Neural cell (in vitro differentiated cells): ENCODE measurements around the gene VPREB1. TPM values are rescaled to one million over a fixed set of nuclear protein-coding genes. Genes with fewer than 3 reads are reported as not detected.
"Not testable (repeated sequence)": the region's sequence is repeated elsewhere in the genome, so short reads cannot be mapped to it uniquely, and the experiment has no call there.

Experiments
- H2AFZ ChIP-seq: fragments of 200-600, 300-800 bp; sonication (generic), shearing (Covaris generic); 2 replicates; pipeline ENCODE4 v1.6.0; 2014; ENCODE audit warnings: low read depth, mild to moderate bottlenecking, antibody characterized with exemption, low read length, moderate library complexity
- H3F3A ChIP-seq: fragments of 200-600 bp; shearing (Covaris generic); 2 replicates; pipeline ENCODE4 v1.6.1; 2016; ENCODE audit warnings: mild to moderate bottlenecking, moderate library complexity, mixed read lengths, antibody characterized with exemption, low read length; ENCODE audit not compliant: insufficient read depth, poor library complexity, severe bottlenecking
- H3K27ac ChIP-seq: fragments of 200-600, 300-800 bp; sonication (generic), shearing (Covaris generic); 2 replicates; pipeline ENCODE4 v1.5.1; 2014; ENCODE audit warnings: mild to moderate bottlenecking, low read length, moderate library complexity
- H3K27me3 ChIP-seq: fragments of 300-800, 200-600 bp; sonication (generic), shearing (Covaris generic); 2 replicates; pipeline ENCODE4 v1.6.0; 2014; ENCODE audit warnings: mild to moderate bottlenecking, low read depth, low read length, moderate library complexity; ENCODE audit not compliant: insufficient read depth
- H3K36me3 ChIP-seq: fragments of 300-800, 200-600 bp; sonication (generic), shearing (Covaris generic); 2 replicates; pipeline ENCODE4 v1.5.1; 2014; ENCODE audit warnings: mild to moderate bottlenecking, antibody characterized with exemption, low read length, moderate library complexity; ENCODE audit not compliant: insufficient read depth
- H3K4me2 ChIP-seq: fragments of 300-800, 200-600 bp; sonication (generic), shearing (Covaris generic); 2 replicates; pipeline ENCODE4 v1.6.0; 2014; ENCODE audit warnings: mild to moderate bottlenecking, low read length
- H3K4me3 ChIP-seq: fragments of 300-800, 200-600 bp; sonication (generic), shearing (Covaris generic); 2 replicates; pipeline ENCODE4 v1.5.1; 2014; ENCODE audit warnings: mild to moderate bottlenecking, low read length, moderate library complexity
- H3K79me2 ChIP-seq: fragments of 200-600 bp; shearing (Covaris generic); replicated peaks from 2 replicates; pipeline ENCODE4 v1.6.0; 2014; ENCODE audit warnings: mild to moderate bottlenecking, low read length, moderate library complexity; ENCODE audit not compliant: insufficient read depth
- H3K9ac ChIP-seq: fragments of 300-800, 200-600 bp; sonication (generic), shearing (Covaris generic); 2 replicates; pipeline ENCODE4 v1.6.1; 2016; ENCODE audit warnings: mild to moderate bottlenecking, low read length, mixed read lengths
- H3K9me2 ChIP-seq: fragments of 200-600 bp; shearing (Covaris generic); 2 replicates; pipeline ENCODE4 v1.6.1; 2016; ENCODE audit warnings: mild to moderate bottlenecking, low read length, mixed read lengths; ENCODE audit not compliant: insufficient read depth
- H3K9me3 ChIP-seq: fragments of 200-600, 300-800 bp; sonication (generic), shearing (Covaris generic); 2 replicates; pipeline ENCODE4 v1.6.1; 2016; ENCODE audit warnings: mild to moderate bottlenecking, mixed run types, low read length, moderate library complexity, mixed read lengths
- H4K20me1 ChIP-seq: fragments of 200-600 bp; shearing (Covaris generic); 2 replicates; pipeline ENCODE4 v1.6.1; 2016; ENCODE audit warnings: mild to moderate bottlenecking, mixed run types; ENCODE audit not compliant: insufficient read depth
- EP300 ChIP-seq: fragments of 450-650 bp; conservative IDR thresholded peaks from 2 replicates; pipeline ENCODE4 v1.6.1; 2014; ENCODE audit warnings: antibody characterized with exemption, mild to moderate bottlenecking, moderate library complexity; ENCODE audit not compliant: poor library complexity, severe bottlenecking
- EZH2 ChIP-seq: fragments of 200-600, 300-800 bp; shearing (Covaris generic), sonication (generic); IDR thresholded peaks from 2 replicates; pipeline ENCODE4 v1.6.1; 2014; ENCODE audit warnings: antibody characterized with exemption, low read length, borderline replicate concordance, mild to moderate bottlenecking; ENCODE audit not compliant: insufficient read depth, poor library complexity, severe bottlenecking
- MXI1 ChIP-seq: fragments of 450-650 bp; conservative IDR thresholded peaks from 2 replicates; pipeline ENCODE4 v1.6.1; 2014; ENCODE audit warnings: antibody characterized with exemption, mild to moderate bottlenecking; ENCODE audit not compliant: poor library complexity, severe bottlenecking
- POLR2AphosphoS5 ChIP-seq: IDR thresholded peaks from 2 replicates; pipeline ENCODE4 v1.6.1; 2012
- RAD21 ChIP-seq: fragments of 450-650 bp; conservative IDR thresholded peaks from 2 replicates; pipeline ENCODE4 v1.6.1; 2014; ENCODE audit warnings: antibody characterized with exemption, mild to moderate bottlenecking, moderate library complexity
- SMC3 ChIP-seq: fragments of 450-650 bp; conservative IDR thresholded peaks from 2 replicates; pipeline ENCODE4 v1.6.1; 2014; ENCODE audit warnings: antibody characterized with exemption, mild to moderate bottlenecking, moderate library complexity; ENCODE audit not compliant: poor library complexity
- TAF1 ChIP-seq: IDR thresholded peaks from 2 replicates; pipeline ENCODE4 v1.6.1; 2012; ENCODE audit warnings: low read depth
- polyA plus RNA-seq: library from polyadenylated mRNA; depleted of rRNA; stranded (reverse); fragments of >200 nt; gene quantifications from 2 replicates; pipeline ENCODE4 v1.2.3, GENCODE V29; 2014
- TF ChIP-seq, protein P1 (sequence below): fragments of 450-650 bp; IDR thresholded peaks from 2 replicates; pipeline ENCODE4 v1.5.1; 2014; ENCODE audit warnings: antibody characterized with exemption, mild to moderate bottlenecking, moderate library complexity; ENCODE audit not compliant: poor library complexity, severe bottlenecking
- TF ChIP-seq, protein P2 (sequence below): IDR thresholded peaks from 2 replicates; pipeline ENCODE4 v1.6.1; 2012; ENCODE audit warnings: borderline replicate concordance

VPREB1 gene
- polyA plus RNA-seq, 1 donor from 2014 or later = not detected

DNA sequence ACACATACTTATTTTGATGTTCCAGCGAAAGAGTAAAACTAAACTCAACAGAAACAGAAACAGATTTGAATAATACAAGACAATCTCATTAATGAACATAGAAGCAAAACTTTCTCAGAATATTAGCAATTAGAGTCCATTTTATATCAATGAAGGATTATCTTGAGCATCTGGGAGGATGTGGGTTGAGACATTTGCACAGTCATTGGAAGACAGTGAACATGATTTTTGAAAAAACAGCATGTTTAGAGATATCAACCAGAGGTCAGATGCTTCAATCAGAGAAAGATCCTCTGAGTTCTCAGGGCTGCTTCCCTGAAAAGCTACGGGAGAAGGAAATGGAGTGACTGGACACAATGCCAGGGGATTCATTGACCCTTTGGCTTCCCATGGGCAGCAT lies 35.9 kb upstream of the VPREB1 start:
- Histone ChIP-seq H3K9me2 (no peaks in the 10 kb centered on the region), H3K4me2 (no peak overlapping the region), H3F3A (no peaks in the 10 kb centered on the region), H3K27ac (no peak overlapping the region), H4K20me1 (no peaks in the 10 kb centered on the region), H3K36me3 (no peaks in the 10 kb centered on the region), H3K9me3 (no peaks in the 10 kb centered on the region), H3K4me3 (no peak overlapping the region), H3K9ac (no peak overlapping the region), H2AFZ (no peak overlapping the region), H3K79me2 (no peaks in the 10 kb centered on the region), H3K27me3 (peaks cover 62% of the 10 kb centered on the region)
- no peak for TF ChIP-seq MXI1
- TF ChIP-seq POLR2AphosphoS5 = no peak
- no peak for TF ChIP-seq RAD21
- no peak for TF ChIP-seq EP300
- no peak for TF ChIP-seq SMC3
- no peak for TF ChIP-seq EZH2
- TF ChIP-seq, protein P1, sequence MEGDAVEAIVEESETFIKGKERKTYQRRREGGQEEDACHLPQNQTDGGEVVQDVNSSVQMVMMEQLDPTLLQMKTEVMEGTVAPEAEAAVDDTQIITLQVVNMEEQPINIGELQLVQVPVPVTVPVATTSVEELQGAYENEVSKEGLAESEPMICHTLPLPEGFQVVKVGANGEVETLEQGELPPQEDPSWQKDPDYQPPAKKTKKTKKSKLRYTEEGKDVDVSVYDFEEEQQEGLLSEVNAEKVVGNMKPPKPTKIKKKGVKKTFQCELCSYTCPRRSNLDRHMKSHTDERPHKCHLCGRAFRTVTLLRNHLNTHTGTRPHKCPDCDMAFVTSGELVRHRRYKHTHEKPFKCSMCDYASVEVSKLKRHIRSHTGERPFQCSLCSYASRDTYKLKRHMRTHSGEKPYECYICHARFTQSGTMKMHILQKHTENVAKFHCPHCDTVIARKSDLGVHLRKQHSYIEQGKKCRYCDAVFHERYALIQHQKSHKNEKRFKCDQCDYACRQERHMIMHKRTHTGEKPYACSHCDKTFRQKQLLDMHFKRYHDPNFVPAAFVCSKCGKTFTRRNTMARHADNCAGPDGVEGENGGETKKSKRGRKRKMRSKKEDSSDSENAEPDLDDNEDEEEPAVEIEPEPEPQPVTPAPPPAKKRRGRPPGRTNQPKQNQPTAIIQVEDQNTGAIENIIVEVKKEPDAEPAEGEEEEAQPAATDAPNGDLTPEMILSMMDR = no peak
- TF ChIP-seq, protein P2, sequence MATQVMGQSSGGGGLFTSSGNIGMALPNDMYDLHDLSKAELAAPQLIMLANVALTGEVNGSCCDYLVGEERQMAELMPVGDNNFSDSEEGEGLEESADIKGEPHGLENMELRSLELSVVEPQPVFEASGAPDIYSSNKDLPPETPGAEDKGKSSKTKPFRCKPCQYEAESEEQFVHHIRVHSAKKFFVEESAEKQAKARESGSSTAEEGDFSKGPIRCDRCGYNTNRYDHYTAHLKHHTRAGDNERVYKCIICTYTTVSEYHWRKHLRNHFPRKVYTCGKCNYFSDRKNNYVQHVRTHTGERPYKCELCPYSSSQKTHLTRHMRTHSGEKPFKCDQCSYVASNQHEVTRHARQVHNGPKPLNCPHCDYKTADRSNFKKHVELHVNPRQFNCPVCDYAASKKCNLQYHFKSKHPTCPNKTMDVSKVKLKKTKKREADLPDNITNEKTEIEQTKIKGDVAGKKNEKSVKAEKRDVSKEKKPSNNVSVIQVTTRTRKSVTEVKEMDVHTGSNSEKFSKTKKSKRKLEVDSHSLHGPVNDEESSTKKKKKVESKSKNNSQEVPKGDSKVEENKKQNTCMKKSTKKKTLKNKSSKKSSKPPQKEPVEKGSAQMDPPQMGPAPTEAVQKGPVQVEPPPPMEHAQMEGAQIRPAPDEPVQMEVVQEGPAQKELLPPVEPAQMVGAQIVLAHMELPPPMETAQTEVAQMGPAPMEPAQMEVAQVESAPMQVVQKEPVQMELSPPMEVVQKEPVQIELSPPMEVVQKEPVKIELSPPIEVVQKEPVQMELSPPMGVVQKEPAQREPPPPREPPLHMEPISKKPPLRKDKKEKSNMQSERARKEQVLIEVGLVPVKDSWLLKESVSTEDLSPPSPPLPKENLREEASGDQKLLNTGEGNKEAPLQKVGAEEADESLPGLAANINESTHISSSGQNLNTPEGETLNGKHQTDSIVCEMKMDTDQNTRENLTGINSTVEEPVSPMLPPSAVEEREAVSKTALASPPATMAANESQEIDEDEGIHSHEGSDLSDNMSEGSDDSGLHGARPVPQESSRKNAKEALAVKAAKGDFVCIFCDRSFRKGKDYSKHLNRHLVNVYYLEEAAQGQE = no peak
- no peak for TF ChIP-seq TAF1

DNA sequence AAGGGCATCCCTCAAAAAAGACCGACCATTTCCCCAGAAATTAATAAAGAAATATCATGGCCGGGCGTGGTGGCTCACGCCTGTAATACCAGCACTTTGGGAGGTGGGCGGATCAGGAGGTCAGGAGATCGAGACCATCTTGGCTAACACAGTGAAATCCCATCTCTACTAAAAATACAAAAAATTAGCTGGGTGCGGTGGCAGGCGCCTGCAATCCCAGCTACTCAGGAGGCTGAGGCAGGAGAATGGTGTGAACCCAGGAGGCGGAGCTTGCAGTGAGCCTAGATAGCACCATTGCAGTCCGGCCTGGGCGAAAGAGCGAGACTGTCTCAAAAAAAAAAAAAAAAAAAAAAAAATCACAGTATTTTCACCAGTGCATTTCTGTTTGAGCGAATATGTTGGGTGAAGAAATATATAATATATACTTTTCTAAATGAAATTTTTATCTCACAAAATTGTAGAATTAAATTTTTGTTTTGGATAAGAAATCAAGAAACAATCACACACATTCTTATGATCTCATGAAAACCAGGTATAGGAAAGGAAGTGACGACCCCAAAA lies 35.4 kb upstream of the VPREB1 start:
- not testable (repeated sequence) for H2AFZ ChIP-seq, H3K36me3 ChIP-seq, H3K9me2 ChIP-seq, H4K20me1 ChIP-seq, H3K79me2 ChIP-seq, H3K9me3 ChIP-seq, H3K27ac ChIP-seq, H3K9ac ChIP-seq, H3K4me2 ChIP-seq, H3K4me3 ChIP-seq, H3F3A ChIP-seq
- peaks cover 64% of the 10 kb centered on the region for H3K27me3 ChIP-seq

DNA sequence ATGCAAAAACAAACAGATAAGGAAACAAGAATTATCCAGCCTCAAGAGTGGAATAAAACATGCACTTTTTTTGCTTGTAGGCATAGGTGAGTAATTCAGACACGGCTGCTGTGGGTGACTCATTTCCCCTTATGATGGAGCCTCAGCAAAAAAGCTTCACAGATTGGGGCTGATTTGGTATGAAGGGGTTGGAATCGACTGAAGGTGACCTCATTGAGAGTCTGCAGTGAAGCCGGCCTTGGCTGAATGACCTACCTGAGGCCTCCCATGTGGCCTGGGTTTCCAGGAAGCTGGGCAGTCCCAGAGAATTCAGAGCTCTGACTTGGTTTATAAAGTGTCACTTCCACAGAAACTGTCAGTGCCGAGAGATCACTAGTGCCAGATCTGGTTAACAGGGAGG lies 34.2 kb upstream of the VPREB1 start:
- H3K79me2 ChIP-seq = no peaks in the 10 kb centered on the region
- no peak overlapping the region for H3K27ac ChIP-seq
- H3K27me3 ChIP-seq = peaks cover 64% of the 10 kb centered on the region
- no peaks in the 10 kb centered on the region for H3K36me3 ChIP-seq
- H3K9me2 ChIP-seq = no peaks in the 10 kb centered on the region
- H2AFZ ChIP-seq = no peak overlapping the region
- no peak for TF ChIP-seq SMC3
- TF ChIP-seq MXI1 = no peak
- TF ChIP-seq, protein P2 = no peak
- TF ChIP-seq EP300 = no peak
- no peak for TF ChIP-seq RAD21
- no peak for TF ChIP-seq POLR2AphosphoS5
- TF ChIP-seq, protein P1 = no peak
- no peak for TF ChIP-seq EZH2
- H3K9me3 ChIP-seq = no peaks in the 10 kb centered on the region
- no peaks in the 10 kb centered on the region for H3F3A ChIP-seq
- no peaks in the 10 kb centered on the region for H4K20me1 ChIP-seq
- no peak overlapping the region for H3K9ac ChIP-seq
- H3K4me3 ChIP-seq = no peak overlapping the region
- no peak overlapping the region for H3K4me2 ChIP-seq
